ENCODE measurements around the gene SORD. TPM values are rescaled to one million over a fixed set of nuclear protein-coding genes. Genes with fewer than 3 reads are reported as not detected.

SORD gene
- total and polyA plus RNA-seq, 7 experiments from 2014 or later = 2.7 to 7.8 (median 6.5) TPM

- DNase-seq (no peak), ATAC-seq (no peak)
- intact Hi-C loops (cut with micrococcal nuclease) = no loop called here
- ChIA-PET CTCF (interaction anchor here (0.6 kb wide), 1 partner anchor 710 kb away, joined by 3 read pairs; no protein-coding TSS in a partner anchor), POLR2A (no interaction called here)
- Mint-ChIP-seq H3K4me3 (peak overlapping the region in 9 of 10 donors; percentile 5 to 79 (median 77)), H3K4me1 (peaks cover 29 to 60% (median 42%) of the 10 kb centered on the region in 7 donors), H3K27ac (no peak overlapping the region), H3K9me3 (no peaks in the 10 kb centered on the region), H3K27me3 (peaks cover 74 to 87% (median 86%) of the 10 kb centered on the region in 5 donors), H3K36me3 (peaks cover 0 to 3% (median 0%) of the 10 kb centered on the region in 5 donors)
- Histone ChIP-seq H3K4me1 (ENCODE audit: control insufficient read depth in 2 of 2, insufficient read depth in 2 of 2, low read length in 2 of 2) (peaks cover 0 to 49% of the 10 kb centered on the region in 2 donors), H3K27me3 (ENCODE audit: control insufficient read depth in 2 of 2, insufficient read depth in 2 of 2, low read length in 2 of 2) (peaks cover 4 to 38% of the 10 kb centered on the region in 2 donors), H3K4me3 (ENCODE audit: low read length) (no peak overlapping the region), H3K9me3 (ENCODE audit: control insufficient read depth in 2 of 3, low read length in 3 of 3) (no peaks in the 10 kb centered on the region), H3K27ac (ENCODE audit: low read depth, low read length) (no peak overlapping the region), H3K36me3 (ENCODE audit: control insufficient read depth in 2 of 3, insufficient read depth in 3 of 3, low read length in 3 of 3) (no peaks in the 10 kb centered on the region)
These were observed 90.5 kb downstream of the SORD start for GRCh38 chr15:45113380-45113990.

GRCh38 chr15:45114076-45114750, 91.2 kb downstream of the SORD start, which contains the start of the genes DUOX2 and DUOXA2:
Gene DUOX2 (minus strand): TSS chr15:45114172. CDS start chr15:45113411, 761 bp downstream.
Gene DUOXA2 (plus strand): TSS chr15:45114326. CDS start chr15:45114606, 280 bp downstream.
- DNase-seq (no peak), ATAC-seq (no peak)
- H3K4me1 ChIP-seq (ENCODE audit: control insufficient read depth in 2 of 2, insufficient read depth in 2 of 2, low read length in 2 of 2) = peaks cover 0 to 49% of the 10 kb centered on the region in 2 donors
- no peak within 1 kb of the TSS for H3K4me3 ChIP-seq (ENCODE audit: low read length)
- Mint-ChIP-seq H3K36me3 (peaks cover 0 to 3% (median 0%) of the 10 kb centered on the region in 5 donors), H3K9me3 (no peaks in the 10 kb centered on the region), H3K4me1 (peaks cover 29 to 60% (median 42%) of the 10 kb centered on the region in 7 donors), H3K4me3 (peak within 1 kb of the TSS; percentile 38 to 79 (median 76)), H3K27ac (no peak within 1 kb of the TSS), H3K27me3 (peaks cover 66 to 82% (median 79%) of the 10 kb centered on the region in 5 donors)
- no peaks in the 10 kb centered on the region for H3K9me3 ChIP-seq (ENCODE audit: control insufficient read depth in 2 of 3, low read length in 3 of 3)
- intact Hi-C loops (cut with micrococcal nuclease) = no loop called here
- no peak within 1 kb of the TSS for H3K27ac ChIP-seq (ENCODE audit: low read depth, low read length)
- peaks cover 4 to 38% of the 10 kb centered on the region in 2 donors for H3K27me3 ChIP-seq (ENCODE audit: control insufficient read depth in 2 of 2, insufficient read depth in 2 of 2, low read length in 2 of 2)
- ChIA-PET POLR2A (no interaction called here), CTCF (interaction anchor here (0.6 kb wide), 1 partner anchor 711 kb away, joined by 3 read pairs; no protein-coding TSS in a partner anchor)
- H3K36me3 ChIP-seq (ENCODE audit: control insufficient read depth in 2 of 3, insufficient read depth in 3 of 3, low read length in 3 of 3) = no peaks in the 10 kb centered on the region

DNA sequence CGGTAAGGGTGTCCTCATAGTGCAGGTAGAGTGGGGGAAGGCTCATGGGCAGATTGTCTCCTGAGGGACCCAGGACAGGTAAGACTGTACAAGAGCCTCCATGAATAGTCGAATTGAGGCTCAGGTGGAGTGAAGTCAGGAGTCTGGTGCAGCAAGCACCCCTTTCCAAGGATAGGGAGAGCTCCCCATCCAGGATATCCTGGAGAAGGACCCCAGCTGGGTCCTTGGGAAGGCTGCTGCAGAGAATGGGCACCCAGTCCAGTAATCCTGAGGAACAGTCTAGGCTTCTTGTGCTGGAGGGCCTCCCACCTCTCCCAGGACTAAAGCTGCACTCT, 91.7 kb downstream of the SORD start:
- DNase-seq = no peak
- H3K27ac Mint-ChIP-seq = no peak overlapping the region
- peaks cover 4 to 38% of the 10 kb centered on the region in 2 donors for H3K27me3 ChIP-seq (ENCODE audit: control insufficient read depth in 2 of 2, insufficient read depth in 2 of 2, low read length in 2 of 2)
- H3K9me3 ChIP-seq (ENCODE audit: control insufficient read depth in 2 of 3, low read length in 3 of 3) = no peaks in the 10 kb centered on the region
- peaks cover 0 to 49% of the 10 kb centered on the region in 2 donors for H3K4me1 ChIP-seq (ENCODE audit: control insufficient read depth in 2 of 2, insufficient read depth in 2 of 2, low read length in 2 of 2)
- no peak for ATAC-seq
- H3K36me3 Mint-ChIP-seq = peaks cover 0 to 3% (median 0%) of the 10 kb centered on the region in 5 donors
- peaks cover 29 to 60% (median 42%) of the 10 kb centered on the region in 7 donors for H3K4me1 Mint-ChIP-seq
- peaks cover 61 to 82% (median 74%) of the 10 kb centered on the region in 5 donors for H3K27me3 Mint-ChIP-seq
- no peaks in the 10 kb centered on the region for H3K9me3 Mint-ChIP-seq
- H3K27ac ChIP-seq (ENCODE audit: low read depth, low read length) = no peak overlapping the region
- ChIA-PET POLR2A (interaction anchor here (1.1 kb wide), 1 partner anchor 53 kb away, joined by 3 read pairs; no protein-coding TSS in a partner anchor), CTCF (no interaction called here)
- intact Hi-C loops (cut with micrococcal nuclease) = loop anchor here (5.0 kb wide), 3 partner anchors 92 to 537 kb away; partner anchors contain the start of gene SORD (in 1 of the 2)
- peak overlapping the region in 7 of 10 donors; percentile 44 to 79 (median 61) for H3K4me3 Mint-ChIP-seq
- no peak overlapping the region for H3K4me3 ChIP-seq (ENCODE audit: low read length)
- no peaks in the 10 kb centered on the region for H3K36me3 ChIP-seq (ENCODE audit: control insufficient read depth in 2 of 3, insufficient read depth in 3 of 3, low read length in 3 of 3)

DNA sequence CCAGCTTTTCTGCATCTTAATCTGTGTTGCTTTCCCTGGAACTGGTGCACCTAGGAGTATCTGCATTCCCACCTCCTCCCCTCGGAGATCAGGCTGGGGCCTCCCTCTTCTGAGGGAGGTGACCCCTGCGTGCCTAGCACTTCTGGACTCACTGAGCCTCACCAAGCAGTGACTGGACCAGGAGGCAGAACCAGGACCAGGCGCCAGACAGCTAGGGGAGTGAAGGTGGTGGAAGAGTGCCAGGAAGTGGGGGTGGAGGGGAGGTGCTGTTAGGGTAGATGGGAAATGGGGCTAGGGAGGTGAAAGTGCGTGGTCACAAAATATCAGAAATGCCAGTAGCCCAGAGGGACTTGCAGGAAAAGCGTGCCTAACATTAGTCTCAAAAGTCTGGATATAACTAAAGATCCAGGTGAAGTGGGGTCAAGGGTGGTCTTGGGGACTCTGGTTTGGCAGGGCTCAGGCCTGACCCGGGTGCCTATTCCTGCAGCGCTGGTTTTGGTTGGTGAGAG, 92.4 kb downstream of the SORD start:
- H3K27me3 Mint-ChIP-seq = peaks cover 55 to 80% (median 72%) of the 10 kb centered on the region in 5 donors
- no peaks in the 10 kb centered on the region for H3K9me3 Mint-ChIP-seq
- ChIA-PET POLR2A (interaction anchor here (1.1 kb wide), 1 partner anchor 52 kb away, joined by 3 read pairs; no protein-coding TSS in a partner anchor), CTCF (no interaction called here)
- Histone ChIP-seq H3K36me3 (ENCODE audit: control insufficient read depth in 2 of 3, insufficient read depth in 3 of 3, low read length in 3 of 3) (no peaks in the 10 kb centered on the region), H3K4me3 (ENCODE audit: low read length) (no peak overlapping the region), H3K27ac (ENCODE audit: low read depth, low read length) (no peak overlapping the region), H3K27me3 (ENCODE audit: control insufficient read depth in 2 of 2, insufficient read depth in 2 of 2, low read length in 2 of 2) (peaks cover 4 to 38% of the 10 kb centered on the region in 2 donors), H3K4me1 (ENCODE audit: control insufficient read depth in 2 of 2, insufficient read depth in 2 of 2, low read length in 2 of 2) (peaks cover 0 to 49% of the 10 kb centered on the region in 2 donors), H3K9me3 (ENCODE audit: control insufficient read depth in 2 of 3, low read length in 3 of 3) (no peaks in the 10 kb centered on the region)
- intact Hi-C loops (cut with micrococcal nuclease) = loop anchor here (5.0 kb wide), 3 partner anchors 93 to 538 kb away; partner anchors contain the start of gene SORD (in 1 of the 2)
- no peak for ATAC-seq
- peaks cover 0 to 3% (median 0%) of the 10 kb centered on the region in 5 donors for H3K36me3 Mint-ChIP-seq
- peaks cover 29 to 59% (median 42%) of the 10 kb centered on the region in 7 donors for H3K4me1 Mint-ChIP-seq
- H3K27ac Mint-ChIP-seq = no peak overlapping the region
- peak overlapping the region in 2 of 10 donors; percentile 6 to 83 for H3K4me3 Mint-ChIP-seq
- DNase-seq = no peak

DNA sequence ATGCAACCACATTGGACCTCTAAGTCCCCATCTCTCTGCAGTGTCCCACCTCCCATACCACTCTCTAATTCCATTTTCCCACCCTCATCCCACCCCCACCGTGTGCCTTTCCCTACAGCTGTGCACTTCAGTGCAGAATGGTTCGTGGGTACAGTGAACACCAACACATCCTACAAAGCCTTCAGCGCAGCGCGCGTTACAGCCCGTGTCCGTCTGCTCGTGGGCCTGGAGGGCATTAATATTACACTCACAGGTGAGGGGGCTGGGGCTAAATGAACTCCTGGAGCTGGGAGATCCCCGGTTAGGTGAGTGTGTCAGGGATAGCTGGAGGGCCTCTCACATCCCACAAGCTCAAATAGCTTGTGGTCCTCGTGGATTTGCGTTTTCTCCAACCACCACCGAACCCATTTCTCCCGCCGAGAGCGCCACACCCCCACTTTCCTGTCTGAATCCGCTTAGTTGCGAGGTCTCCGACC, 93.0 kb downstream of the SORD start:
- Histone ChIP-seq H3K27ac (ENCODE audit: low read depth, low read length) (no peak overlapping the region), H3K4me3 (ENCODE audit: low read length) (no peak overlapping the region), H3K4me1 (ENCODE audit: control insufficient read depth in 2 of 2, insufficient read depth in 2 of 2, low read length in 2 of 2) (peaks cover 0 to 49% of the 10 kb centered on the region in 2 donors), H3K36me3 (ENCODE audit: control insufficient read depth in 2 of 3, insufficient read depth in 3 of 3, low read length in 3 of 3) (no peaks in the 10 kb centered on the region), H3K9me3 (ENCODE audit: control insufficient read depth in 2 of 3, low read length in 3 of 3) (no peaks in the 10 kb centered on the region), H3K27me3 (ENCODE audit: control insufficient read depth in 2 of 2, insufficient read depth in 2 of 2, low read length in 2 of 2) (peaks cover 4 to 38% of the 10 kb centered on the region in 2 donors)
- POLR2A ChIA-PET = interaction anchor here (0.7 kb wide), 1 partner anchor 533 kb away, joined by 3 read pairs; no protein-coding TSS in a partner anchor
- Mint-ChIP-seq H3K27ac (peak overlapping the region in 1 of 9 donors; percentile 51), H3K36me3 (peaks cover 0 to 3% (median 0%) of the 10 kb centered on the region in 5 donors), H3K9me3 (no peaks in the 10 kb centered on the region), H3K4me1 (peaks cover 29 to 56% (median 42%) of the 10 kb centered on the region in 7 donors), H3K4me3 (peak overlapping the region in 9 of 10 donors; percentile 45 to 83 (median 74)), H3K27me3 (peaks cover 51 to 82% (median 69%) of the 10 kb centered on the region in 5 donors)
- DNase-seq (no peak), ATAC-seq (no peak)
- intact Hi-C loops (cut with micrococcal nuclease) = loop anchor here (5.0 kb wide), 3 partner anchors 94 to 539 kb away; partner anchors contain the start of gene SORD (in 1 of the 2)
- CTCF ChIA-PET = interaction anchor here (0.5 to 0.6 kb wide), 2 partner anchors 531 to 1106 kb away, joined by 4 to 6 read pairs; no protein-coding TSS in a partner anchor
